HG03039 (cell line): ENCODE results near the gene LHFPL3.

Source experiments
- ATAC-seq: cut with Tn5 transposase; IDR thresholded peaks from one replicate; pipeline ENCODE4 v1.9.1; 2021; ENCODE audit warnings: mild to moderate bottlenecking, moderate library complexity; ENCODE audit not compliant: unreplicated experiment

The LHFPL3 gene

GRCh38 chr7:104367926-104368325, 39.5 kb downstream of the LHFPL3 start:
- no peak for ATAC-seq

DNA sequence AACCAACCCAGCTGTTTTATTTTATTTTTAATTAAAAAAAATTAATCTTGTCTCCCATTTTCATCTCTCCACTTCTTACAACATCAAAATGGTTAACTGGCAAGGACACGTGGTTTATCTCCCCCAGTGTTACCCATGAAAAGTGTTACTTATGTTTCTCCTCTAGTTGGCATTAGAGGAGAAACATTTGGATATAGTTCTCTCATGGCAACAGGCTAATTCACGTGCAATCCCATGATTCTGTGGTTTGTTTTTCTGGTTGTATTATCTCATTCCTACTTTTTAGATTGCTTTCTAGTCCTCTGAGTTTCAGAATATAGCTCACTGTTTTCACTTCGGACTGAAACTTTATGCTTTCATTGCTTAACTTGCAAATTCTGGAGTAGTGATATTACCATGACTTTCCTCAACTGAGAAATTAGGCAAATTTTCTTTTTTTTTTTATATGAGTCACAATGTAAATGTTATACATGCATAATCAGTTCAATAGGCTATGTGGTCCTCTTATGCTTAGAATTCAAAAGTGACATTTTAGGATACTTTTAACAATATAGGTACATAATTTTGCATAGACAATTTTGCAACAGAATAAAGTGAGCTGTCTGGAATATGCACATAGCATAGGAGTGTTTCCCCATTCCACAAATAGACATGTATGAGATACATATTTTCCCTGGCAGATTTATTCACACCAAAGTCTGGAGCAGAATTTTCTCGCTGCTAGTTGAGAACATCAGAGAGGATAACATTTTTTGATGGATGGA, 43.0 kb downstream of the LHFPL3 start:
- no peak for ATAC-seq

- no peak for ATAC-seq
Measured at GRCh38 chr7:104371980-104372357, 43.6 kb downstream of the LHFPL3 start.

DNA sequence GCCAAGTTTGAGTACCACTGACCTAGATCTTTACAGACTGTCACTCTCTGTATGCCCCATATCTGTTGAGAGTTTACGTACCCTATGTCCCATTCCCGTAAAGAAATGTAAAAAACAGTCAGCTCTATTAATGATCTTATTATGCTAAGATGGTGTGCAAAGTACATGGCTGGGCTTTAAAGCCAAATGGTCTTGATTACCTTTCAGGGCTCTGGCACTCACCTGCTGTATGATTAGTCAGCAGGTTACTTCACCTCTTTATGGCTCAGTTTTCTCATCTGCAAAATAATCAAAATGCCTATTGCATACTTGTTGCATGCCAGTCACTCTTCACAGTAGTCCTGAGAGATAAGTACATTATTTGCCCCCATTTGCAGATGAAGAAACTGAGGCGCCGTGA, 54.2 kb downstream of the LHFPL3 start:
- no peak for ATAC-seq

DNA sequence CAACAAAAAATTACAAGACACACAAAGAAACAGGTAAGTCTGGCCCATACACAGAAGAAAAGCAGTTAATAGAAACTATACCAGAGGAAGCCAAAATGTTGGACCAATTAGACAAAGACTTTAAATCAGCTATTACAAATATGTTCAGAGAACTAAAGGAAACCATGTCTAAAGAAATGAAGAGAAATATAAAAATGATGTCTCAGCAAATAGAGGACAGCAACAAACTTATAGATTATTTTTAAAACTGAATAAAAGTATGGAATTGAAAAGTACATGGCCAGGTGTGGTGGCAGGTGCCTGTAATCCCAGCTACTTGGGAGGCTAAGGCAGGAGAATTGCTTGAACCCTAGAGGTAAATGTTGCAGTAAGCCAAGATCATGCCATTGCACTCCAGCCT, 58.5 kb downstream of the LHFPL3 start:
- ATAC-seq: no peak

GRCh38 chr7:104388222-104388621, 59.8 kb downstream of the LHFPL3 start:
- ATAC-seq: no peak

- ATAC-seq: no peak
Measured at GRCh38 chr7:104395162-104395561, 66.8 kb downstream of the LHFPL3 start.

DNA sequence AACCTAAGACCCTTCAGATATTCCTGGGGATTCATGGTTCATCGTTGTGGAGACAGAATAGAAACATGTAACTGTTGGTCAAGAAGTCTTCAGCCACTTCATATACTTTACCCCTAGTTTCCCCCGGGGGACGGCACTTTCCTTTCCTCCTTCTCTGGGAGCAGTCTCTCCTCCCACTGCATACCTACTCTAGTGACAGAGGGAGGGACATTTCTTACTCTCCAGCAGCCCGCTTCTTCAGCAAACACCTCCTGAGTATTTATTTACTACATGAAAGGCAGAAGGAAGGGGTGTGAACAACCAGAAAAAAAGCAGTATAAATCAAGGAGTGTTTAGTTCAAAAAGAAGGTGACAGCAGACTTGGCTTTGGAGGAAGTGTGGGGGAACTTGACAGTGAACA, 69.0 kb downstream of the LHFPL3 start:
- no peak for ATAC-seq

GRCh38 chr7:104408371-104408770, 80.0 kb downstream of the LHFPL3 start:
- ATAC-seq: no peak

GRCh38 chr7:104410742-104411141, 82.3 kb downstream of the LHFPL3 start:
- no peak for ATAC-seq

DNA sequence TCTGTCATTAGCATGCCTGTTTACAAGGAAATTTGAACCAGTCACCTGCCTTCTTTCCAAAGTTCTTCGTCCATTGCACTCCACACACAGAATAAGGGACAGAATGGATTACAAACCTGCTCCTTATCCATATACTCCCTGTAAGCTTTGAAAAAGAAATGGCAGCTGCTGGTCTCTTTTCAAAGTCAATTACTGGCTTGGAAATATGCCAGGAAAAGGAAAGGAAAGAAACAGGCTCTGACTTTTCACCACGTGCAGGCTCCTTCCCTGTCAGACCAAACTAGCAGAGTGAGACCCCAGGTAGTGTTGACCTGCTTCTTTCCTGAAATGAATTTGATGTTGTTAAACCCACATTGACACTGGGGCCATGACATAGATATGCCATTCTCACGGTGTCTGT, 84.5 kb downstream of the LHFPL3 start:
- ATAC-seq: no peak

- no peak for ATAC-seq
Measured at GRCh38 chr7:104414216-104414615, 85.8 kb downstream of the LHFPL3 start.

GRCh38 chr7:104415700-104416099, 87.3 kb downstream of the LHFPL3 start:
- no peak for ATAC-seq

DNA sequence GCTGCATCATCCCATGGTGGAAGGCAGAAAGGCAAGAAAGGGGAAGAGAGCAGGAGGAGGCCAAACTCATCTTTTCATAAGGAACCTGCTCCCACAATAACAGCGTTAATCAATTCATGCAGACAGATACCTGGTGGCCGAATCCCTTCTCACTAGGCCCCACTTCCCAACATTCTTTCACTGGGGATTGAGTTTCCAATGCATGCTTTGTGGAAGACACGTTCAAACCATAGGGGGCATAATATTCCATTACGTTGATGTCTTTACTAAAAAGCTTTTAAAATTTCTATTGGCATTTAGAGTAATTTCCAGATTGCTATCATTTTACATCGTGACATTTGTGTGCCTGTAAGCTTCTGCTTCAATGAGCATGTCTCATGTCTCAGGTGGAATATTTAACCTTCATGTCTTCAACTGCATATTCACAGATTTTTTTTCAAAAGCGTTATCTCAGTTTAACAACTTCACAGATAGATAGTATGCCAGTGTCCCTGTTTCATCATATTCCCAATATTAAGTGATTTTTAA, 88.5 kb downstream of the LHFPL3 start:
- ATAC-seq: no peak

GRCh38 chr7:104431930-104432329, 103.5 kb downstream of the LHFPL3 start:
- no peak for ATAC-seq

GRCh38 chr7:104434129-104434528, 105.7 kb downstream of the LHFPL3 start:
- no peak for ATAC-seq

GRCh38 chr7:104442481-104442880, 114.1 kb downstream of the LHFPL3 start:
- ATAC-seq: no peak

DNA sequence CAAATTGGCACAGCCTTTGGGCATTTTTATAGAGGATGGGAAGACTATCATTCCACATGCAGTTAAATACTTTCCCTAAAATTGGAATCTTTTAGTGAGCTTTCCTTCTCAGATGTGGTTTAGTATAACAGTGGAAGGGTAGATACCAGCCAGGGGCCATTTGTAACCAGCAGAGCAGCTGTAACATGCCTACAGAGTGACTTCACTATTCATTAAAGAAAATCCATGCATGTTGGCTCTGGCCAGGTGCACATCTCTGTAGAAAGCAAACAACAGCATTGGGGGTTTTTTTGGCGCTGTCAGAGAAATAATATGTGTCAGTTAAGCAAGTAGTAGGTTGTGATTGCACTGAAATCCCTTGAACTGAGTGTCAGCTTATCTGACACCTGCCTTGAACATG, 115.6 kb downstream of the LHFPL3 start:
- no peak for ATAC-seq

- no peak for ATAC-seq
Measured at GRCh38 chr7:104445393-104445792, 117.0 kb downstream of the LHFPL3 start.

GRCh38 chr7:104450861-104451260, 122.5 kb downstream of the LHFPL3 start:
- ATAC-seq: no peak

- ATAC-seq: no peak
Measured at GRCh38 chr7:104453190-104453589, 124.8 kb downstream of the LHFPL3 start.

DNA sequence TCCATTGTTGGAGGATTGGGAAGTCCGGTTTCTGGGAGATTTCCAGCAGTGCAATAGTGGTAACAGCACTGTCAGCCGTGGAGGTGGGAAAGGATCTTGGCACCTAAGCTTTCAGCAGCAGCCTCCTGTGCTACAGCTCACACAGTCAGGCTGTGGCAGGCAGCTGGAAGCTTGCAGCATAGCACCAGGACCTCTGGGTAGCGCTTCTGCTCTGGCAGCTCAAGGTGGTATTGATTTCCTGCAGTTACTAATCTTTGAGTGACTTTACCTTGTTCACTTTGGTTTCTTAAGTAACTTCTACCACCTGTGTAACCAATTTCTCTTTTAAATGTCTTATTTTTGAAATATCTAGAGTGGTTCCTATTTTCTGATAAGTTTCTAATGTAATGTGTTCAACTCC, 130.5 kb downstream of the LHFPL3 start:
- ATAC-seq: no peak
